Astrocyte of the spinal cord (primary cell): ENCODE measurements around the gene TCIRG1.
"Not testable (repeated sequence)": the region's sequence is repeated elsewhere in the genome, so short reads cannot be mapped to it uniquely, and the experiment has no call there.

Experiments used
- DNase-seq: peaks from one replicate; pipeline ENCODE4 v3.0.0; 2011; ENCODE audit warnings: low read depth, low spot score
- H3K4me3 ChIP-seq: 2 replicates; pipeline ENCODE4 v1.5.1; 2011; ENCODE audit warnings: low read depth, mild to moderate bottlenecking, low read length, moderate library complexity
- in situ Hi-C: cut with HindIII; loops from 2 replicates; pipeline ENCODE4 v1.10.0; 2017; ENCODE audit warnings: low sequenced_read_pairs
- TF ChIP-seq, protein P1 (sequence below): IDR thresholded peaks from 2 replicates; pipeline ENCODE4 v1.5.1; 2012; ENCODE audit warnings: low read depth, mild to moderate bottlenecking, low read length, inconsistent platforms

Gene TCIRG1

DNA sequence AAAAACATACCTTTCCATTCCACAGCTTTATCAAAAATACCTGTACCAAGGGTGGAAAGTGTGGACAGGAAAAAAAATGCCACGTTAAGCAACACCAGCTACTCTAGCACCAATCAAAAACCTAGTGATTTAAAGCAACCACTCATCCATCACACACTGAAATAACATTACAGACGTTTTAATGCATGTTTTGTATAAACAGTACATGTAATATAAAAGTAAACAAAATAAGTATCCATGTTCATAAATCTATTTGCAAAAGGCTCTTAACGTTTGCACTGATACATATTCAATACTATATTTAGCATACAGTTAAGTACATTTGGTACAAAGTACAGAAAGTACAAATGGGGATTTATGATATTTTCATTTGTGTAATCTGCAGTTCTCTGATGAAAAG lies 43.7 kb downstream of the TCIRG1 start:
- no peak for DNase-seq
- no peak overlapping the region for H3K4me3 ChIP-seq
- TF ChIP-seq, protein P1, sequence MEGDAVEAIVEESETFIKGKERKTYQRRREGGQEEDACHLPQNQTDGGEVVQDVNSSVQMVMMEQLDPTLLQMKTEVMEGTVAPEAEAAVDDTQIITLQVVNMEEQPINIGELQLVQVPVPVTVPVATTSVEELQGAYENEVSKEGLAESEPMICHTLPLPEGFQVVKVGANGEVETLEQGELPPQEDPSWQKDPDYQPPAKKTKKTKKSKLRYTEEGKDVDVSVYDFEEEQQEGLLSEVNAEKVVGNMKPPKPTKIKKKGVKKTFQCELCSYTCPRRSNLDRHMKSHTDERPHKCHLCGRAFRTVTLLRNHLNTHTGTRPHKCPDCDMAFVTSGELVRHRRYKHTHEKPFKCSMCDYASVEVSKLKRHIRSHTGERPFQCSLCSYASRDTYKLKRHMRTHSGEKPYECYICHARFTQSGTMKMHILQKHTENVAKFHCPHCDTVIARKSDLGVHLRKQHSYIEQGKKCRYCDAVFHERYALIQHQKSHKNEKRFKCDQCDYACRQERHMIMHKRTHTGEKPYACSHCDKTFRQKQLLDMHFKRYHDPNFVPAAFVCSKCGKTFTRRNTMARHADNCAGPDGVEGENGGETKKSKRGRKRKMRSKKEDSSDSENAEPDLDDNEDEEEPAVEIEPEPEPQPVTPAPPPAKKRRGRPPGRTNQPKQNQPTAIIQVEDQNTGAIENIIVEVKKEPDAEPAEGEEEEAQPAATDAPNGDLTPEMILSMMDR: no peak
- in situ Hi-C loops: no loop called here

DNA sequence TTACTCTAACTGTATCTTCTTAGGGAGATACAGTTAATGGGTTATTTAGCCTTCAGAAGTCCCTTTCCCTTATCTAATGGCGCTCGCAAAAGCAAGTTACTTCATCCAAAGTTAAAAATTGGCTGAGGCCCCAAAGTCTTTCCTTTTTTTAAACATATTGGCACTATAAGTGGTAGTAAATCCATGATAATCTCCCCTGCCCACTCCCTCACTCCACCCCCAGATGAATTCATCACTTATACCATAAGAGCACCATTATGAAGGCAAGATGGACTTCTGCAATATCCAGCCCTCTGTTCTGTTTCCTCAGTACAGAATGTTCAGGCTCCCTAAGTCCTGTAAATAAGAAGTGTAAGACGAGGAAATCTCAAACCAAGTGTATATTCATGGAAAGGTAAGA lies 44.7 kb downstream of the TCIRG1 start:
- TF ChIP-seq, protein P1: no peak
- in situ Hi-C loops: no loop called here
- no peak overlapping the region for H3K4me3 ChIP-seq
- no peak for DNase-seq

DNA sequence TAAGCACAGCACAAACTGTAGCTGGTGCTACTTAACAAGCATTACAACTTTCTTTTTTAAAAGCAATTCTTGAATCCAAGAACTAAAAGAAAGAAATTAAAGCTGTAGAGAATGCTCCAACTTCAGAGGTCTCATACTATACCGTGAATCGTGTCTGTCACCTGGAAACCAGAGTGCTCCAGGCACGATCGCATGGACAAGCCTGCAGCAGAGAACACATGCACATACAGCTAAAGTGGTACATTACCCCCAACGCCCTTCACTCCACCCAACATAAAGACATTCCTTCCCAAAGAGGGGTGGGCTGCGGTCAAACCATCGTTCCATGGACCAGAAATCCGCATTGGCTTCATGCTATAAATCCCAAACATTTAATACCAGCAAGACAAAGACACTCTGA lies 50.9 kb downstream of the TCIRG1 start:
- in situ Hi-C loops: no loop called here

DNA sequence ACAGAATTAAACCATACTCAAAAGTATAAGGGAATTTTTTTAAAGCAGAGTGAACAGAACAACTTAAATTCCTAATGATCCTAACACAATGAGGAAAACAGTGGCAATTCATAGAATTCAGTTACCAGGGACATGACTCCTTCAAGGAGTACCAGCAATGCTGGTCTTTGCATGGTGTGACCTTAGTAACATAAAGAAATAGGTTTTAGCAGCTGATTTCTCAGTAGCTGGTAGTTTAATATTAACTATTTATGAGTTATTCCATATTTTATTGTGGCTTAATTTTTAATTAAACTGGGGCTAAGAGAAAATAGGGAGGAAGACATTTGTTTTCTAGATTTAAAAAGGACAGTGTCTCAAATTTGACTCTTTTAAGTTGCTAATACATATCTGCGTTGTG lies 51.5 kb downstream of the TCIRG1 start:
- no peak overlapping the region for H3K4me3 ChIP-seq
- DNase-seq: no peak
- in situ Hi-C loops: no loop called here
- TF ChIP-seq, protein P1: no peak

More for the DNA sequence above, 50.9 kb downstream of the TCIRG1 start:
- H3K4me3 ChIP-seq: no peak overlapping the region
- TF ChIP-seq, protein P1: no peak
- DNase-seq: no peak

DNA sequence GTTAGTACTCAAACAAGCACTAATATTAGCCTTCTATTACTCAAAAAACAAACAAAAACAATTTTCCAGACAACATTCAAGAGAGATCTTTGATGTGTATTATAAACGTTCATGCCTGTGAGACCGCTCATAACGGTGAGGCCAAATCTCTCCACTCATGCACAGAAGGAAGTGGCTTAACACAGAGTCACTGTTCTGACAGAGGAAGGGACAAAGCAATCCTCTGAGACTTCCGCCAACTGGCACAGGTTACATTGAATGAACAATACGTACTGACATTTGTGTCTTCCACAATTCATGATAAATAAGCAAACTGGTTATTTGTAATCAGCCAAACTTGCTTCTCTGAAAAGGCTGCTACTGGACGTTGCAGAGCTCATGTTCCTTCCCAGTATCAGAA lies 51.9 kb downstream of the TCIRG1 start:
- in situ Hi-C loops: no loop called here
- no peak for DNase-seq
- no peak overlapping the region for H3K4me3 ChIP-seq
- TF ChIP-seq, protein P1: no peak

DNA sequence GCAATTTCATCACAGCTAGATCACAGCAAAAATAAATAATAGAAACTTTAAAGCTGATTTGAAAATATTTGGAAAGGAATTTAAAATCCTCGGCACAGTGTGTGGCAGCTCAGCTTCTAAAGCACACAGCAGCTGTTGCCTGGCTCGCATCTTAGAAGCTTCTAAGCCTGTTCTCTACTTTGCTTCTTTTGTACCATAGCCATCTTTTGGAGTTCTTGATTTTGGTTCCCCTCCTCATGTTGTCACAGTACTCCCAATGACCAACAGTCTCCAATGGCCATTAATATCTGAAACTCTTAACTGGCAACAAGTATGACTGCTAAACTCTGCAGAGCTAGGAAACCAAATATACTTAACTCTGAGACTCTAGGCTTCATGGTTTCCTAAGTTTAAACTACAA lies 53.6 kb downstream of the TCIRG1 start:
- in situ Hi-C loops: no loop called here
- H3K4me3 ChIP-seq: no peak overlapping the region
- no peak for DNase-seq
- TF ChIP-seq, protein P1: no peak

DNA sequence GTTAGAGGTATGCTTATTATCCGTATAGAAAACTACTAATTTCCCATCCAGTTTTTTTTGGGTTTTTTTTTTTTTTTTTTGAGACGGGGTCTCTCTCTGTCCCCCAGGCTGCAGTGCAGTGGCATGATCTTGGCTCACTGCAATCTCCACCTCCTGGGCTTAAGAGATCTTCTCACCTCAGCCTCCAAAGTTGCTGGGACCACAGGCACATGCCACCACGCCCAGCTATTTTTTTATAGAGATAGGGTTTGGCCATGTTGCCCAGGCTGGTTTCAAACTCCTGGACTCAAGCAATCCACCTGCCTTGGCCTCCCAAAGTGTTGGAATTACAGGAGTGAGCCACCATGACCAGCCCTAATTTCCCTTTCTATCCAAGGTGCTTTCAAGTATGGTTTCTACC lies 54.1 kb downstream of the TCIRG1 start:
- in situ Hi-C loops, DNase-seq, H3K4me3 ChIP-seq: not testable (repeated sequence)
